IPS DF 19.7 (cell line): ENCODE results near the gene SEMA7A.

ENCODE experiments used
- DNase-seq: peaks from one replicate; pipeline ENCODE4 v3.0.0-alpha.2; 2013; ENCODE audit warnings: low read depth, low spot score

SEMA7A gene

GRCh38 chr15:74415966-74416916 lies 17.5 kb downstream of the SEMA7A start:
- no peak for DNase-seq

- DNase-seq, result no peak
Measured at GRCh38 chr15:74414603-74415338, 19.0 kb downstream of the SEMA7A start.

- no peak for DNase-seq
Measured at GRCh38 chr15:74414081-74414580, 19.6 kb downstream of the SEMA7A start.

- no peak for DNase-seq
Measured at GRCh38 chr15:74413350-74414080, 20.2 kb downstream of the SEMA7A start.

GRCh38 chr15:74412159-74412558 lies 21.6 kb downstream of the SEMA7A start:
- no peak for DNase-seq

GRCh38 chr15:74411686-74412085 lies 22.1 kb downstream of the SEMA7A start:
- DNase-seq, result no peak

- DNase-seq, result no peak
Measured at GRCh38 chr15:74410502-74410901, 23.3 kb downstream of the SEMA7A start.

GRCh38 chr15:74409225-74409624 lies 24.5 kb downstream of the SEMA7A start:
- no peak for DNase-seq

GRCh38 chr15:74408815-74409214 lies 24.9 kb downstream of the SEMA7A start:
- no peak for DNase-seq

GRCh38 chr15:74408385-74408784 lies 25.4 kb downstream of the SEMA7A start:
- no peak for DNase-seq

- no peak for DNase-seq
Measured at GRCh38 chr15:74406992-74407705, 26.6 kb downstream of the SEMA7A start.

- no peak for DNase-seq
Measured at GRCh38 chr15:74406517-74406916, 27.2 kb downstream of the SEMA7A start.

GRCh38 chr15:74405823-74406222 lies 27.9 kb downstream of the SEMA7A start:
- no peak for DNase-seq

GRCh38 chr15:74403991-74404563 lies 29.7 kb downstream of the SEMA7A start:
- DNase-seq, result no peak

- no peak for DNase-seq
Measured at GRCh38 chr15:74403588-74403919, 30.2 kb downstream of the SEMA7A start.

- DNase-seq, result no peak
Measured at GRCh38 chr15:74402873-74403587, 30.7 kb downstream of the SEMA7A start.

- no peak for DNase-seq
Measured at GRCh38 chr15:74402337-74402841, 31.4 kb downstream of the SEMA7A start.

- no peak for DNase-seq
Measured at GRCh38 chr15:74400915-74401757, 32.6 kb downstream of the SEMA7A start.

- DNase-seq, result no peak
Measured at GRCh38 chr15:74400313-74400860, 33.4 kb downstream of the SEMA7A start.
